ENCODE data around the gene DACT2. TPM values are rescaled to one million over a fixed set of nuclear protein-coding genes. Genes with fewer than 3 reads are reported as not detected.

DACT2 gene
- total and polyA plus RNA-seq, 2 of the 8 experiments (the other 6 are each of a cell fraction or from before 2014, with no cell fraction given) = 2.9 to 3.1 TPM

GRCh38 chr6:168283686-168284025 is 35.9 kb downstream of the DACT2 start (continued):
- no peak for TF ChIP-seq ATF2 (IDR thresholded peaks at IDR 0.05; ENCODE audit: low read length)
